Measurements from ENCODE around the gene UBR1. TPM values are rescaled to one million over a fixed set of nuclear protein-coding genes. Genes with fewer than 3 reads are reported as not detected.
A peak's percentile ranks its signal among the peaks of the same experiment; 100 is the strongest.

The UBR1 gene
- total RNA-seq (2021; ENCODE audit: unreplicated experiment) = 23.2 TPM
- polyA plus RNA-seq (2012; ENCODE audit: insufficient read length) = 11.3 TPM
- Bru-seq, nascent RNA = percentile 79 among the genes with signal in this experiment
- BruChase-seq, experiment 1, labeled RNA remaining after a 2-hour chase = percentile 72 among the genes with signal in this experiment
- percentile 77 among the genes with signal in this experiment for BruChase-seq, experiment 2, labeled RNA remaining after a 6-hour chase
- long read RNA-seq, partial matches to known transcripts = 15 of 23 reads
- long read RNA-seq, other reads (novel, unspliced or antisense) = 7 of 23 reads

- peak within 1 kb of the TSS; percentile 85 to 88 for H3K4me3 ChIP-seq (ENCODE audit: low read depth in 2 of 2, low read length in 2 of 2)
- TF ChIP-seq TCF7L2 (IDR thresholded peaks at IDR 0.05; ENCODE audit: low read depth, low read length) (0 out of 2 replicates have a peak, but pooled peaks have one; percentile 6), CTCF (IDR thresholded peaks at IDR 0.05) (no peak), POLR2AphosphoS5 (IDR thresholded peaks at IDR 0.05; ENCODE audit: low read depth, low read length) (peak; percentile 75), REST (IDR thresholded peaks at IDR 0.05; ENCODE audit: insufficient read depth in 1 of 2, low read depth in 2 of 2, low read length in 1 of 2) (no peak), SIN3A (IDR thresholded peaks at IDR 0.05; ENCODE audit: borderline replicate concordance, insufficient read depth, low read depth, low read length) (peak; percentile 59; the same call in 1 of the 2 replicates)
- DNase-seq (ENCODE audit: low read depth, low spot score) (peak; percentile 63), ATAC-seq (peak; percentile 98)
- no peaks in the 10 kb centered on the region for H3K9me3 ChIP-seq (ENCODE audit: control insufficient read depth, insufficient read depth, low read depth, low read length)
- H3K27ac ChIP-seq (ENCODE audit: low read length) = peak within 1 kb of the TSS; percentile 95
- no peaks in the 10 kb centered on the region; the same call in 1 of the 2 replicates for H3K36me3 ChIP-seq (ENCODE audit: control insufficient read depth, insufficient read depth, low read length)
- intact Hi-C loops (cut with micrococcal nuclease; ENCODE audit: unreplicated experiment) (no loop called here), in situ Hi-C loops (cut with HindIII; ENCODE audit: low pct_unique_long_range_greater_than_20kb, low sequenced_read_pairs) (no loop called here)
- no TSS peak for BruUV-seq (replicated peaks)
- ChIA-PET POLR2A (interaction anchor here (1.0 kb wide), 1 partner anchor 42 kb away, joined by 4 read pairs; no protein-coding TSS in a partner anchor), CTCF (interaction anchor here (0.9 kb wide), 1 partner anchor 25 kb away, joined by 10 read pairs; no protein-coding TSS in a partner anchor)
- peaks cover 13% of the 10 kb centered on the region for H3K4me1 ChIP-seq (ENCODE audit: control insufficient read depth, insufficient read depth, low read length)
- no peaks in the 10 kb centered on the region for H3K27me3 ChIP-seq (ENCODE audit: control insufficient read depth, insufficient read depth, low read length)
Measured at GRCh38 chr15:43105778-43106485, at the start of gene UBR1. UBR1 (minus strand) TSS chr15:43106038; CDS start chr15:43106022, 16 bp downstream.

- CTCF ChIA-PET = no interaction called here
- no peaks in the 10 kb centered on the region for H3K9me3 ChIP-seq (ENCODE audit: control insufficient read depth, insufficient read depth, low read depth, low read length)
- TF ChIP-seq POLR2AphosphoS5 (IDR thresholded peaks at IDR 0.05; ENCODE audit: low read depth, low read length) = no peak
- TF ChIP-seq CTCF (IDR thresholded peaks at IDR 0.05) = no peak
- no peak for TF ChIP-seq SIN3A (IDR thresholded peaks at IDR 0.05; ENCODE audit: borderline replicate concordance, insufficient read depth, low read depth, low read length)
- no peak for TF ChIP-seq TCF7L2 (IDR thresholded peaks at IDR 0.05; ENCODE audit: low read depth, low read length)
- no peak for TF ChIP-seq REST (IDR thresholded peaks at IDR 0.05; ENCODE audit: insufficient read depth in 1 of 2, low read depth in 2 of 2, low read length in 1 of 2)
- peaks cover 11% of the 10 kb centered on the region; the same call in 1 of the 2 replicates for H3K36me3 ChIP-seq (ENCODE audit: control insufficient read depth, insufficient read depth, low read length)
- no peak overlapping the region for H3K4me3 ChIP-seq (ENCODE audit: low read depth in 2 of 2, low read length in 2 of 2)
- intact Hi-C loops (cut with micrococcal nuclease; ENCODE audit: unreplicated experiment) (no loop called here), in situ Hi-C loops (cut with HindIII; ENCODE audit: low pct_unique_long_range_greater_than_20kb, low sequenced_read_pairs) (no loop called here)
- BruUV-seq (replicated peaks) = no TSS peak
- DNase-seq (ENCODE audit: low read depth, low spot score) (no peak), ATAC-seq (no peak)
- POLR2A ChIA-PET = no interaction called here
- no peaks in the 10 kb centered on the region for H3K27me3 ChIP-seq (ENCODE audit: control insufficient read depth, insufficient read depth, low read length)
- H3K27ac ChIP-seq (ENCODE audit: low read length) = no peak overlapping the region
- H3K4me1 ChIP-seq (ENCODE audit: control insufficient read depth, insufficient read depth, low read length) = no peaks in the 10 kb centered on the region
Measured at GRCh38 chr15:43153269-43153668, 47.4 kb upstream of the UBR1 start.
